ENCODE measurements around the gene PNPLA7.

PNPLA7 gene

GRCh38 chr9:137580209-137580953 is 30.2 kb upstream of the PNPLA7 start:
- DNase-seq (ENCODE audit: extremely low spot score) = no peak
- CTCF ChIA-PET = interaction anchor here (1.8 kb wide), 1 partner anchor 23 kb away, joined by 6 read pairs; no protein-coding TSS in a partner anchor
- POLR2A ChIA-PET = interaction anchor here (1.0 to 2.4 kb wide), 2 partner anchors 11 to 22 kb away, joined by 3 to 15 read pairs; partner anchors contain the start of gene ZMYND19
- no peak for TF ChIP-seq LEF1 (IDR thresholded peaks at IDR 0.05; ENCODE audit: borderline replicate concordance)
- no peak for TF ChIP-seq SP1 (IDR thresholded peaks at IDR 0.05)
- TF ChIP-seq HDGF (IDR thresholded peaks at IDR 0.05; ENCODE audit: borderline replicate concordance) = no peak

- no peak for DNase-seq (ENCODE audit: extremely low spot score)
- CTCF ChIA-PET = interaction anchor here (1.1 to 1.8 kb wide), 2 partner anchors 9 to 24 kb away, joined by 6 to 7 read pairs; no protein-coding TSS in a partner anchor
- POLR2A ChIA-PET = interaction anchor here (1.3 to 2.5 kb wide), 2 partner anchors 26 to 27 kb away, joined by 3 to 6 read pairs; partner anchors contain the start of genes ARRDC1 and MRPL41
- TF ChIP-seq SP1 (IDR thresholded peaks at IDR 0.05) = no peak
- no peak for TF ChIP-seq SUZ12 (IDR thresholded peaks at IDR 0.05)
- TF ChIP-seq ZNF384 (IDR thresholded peaks at IDR 0.05) = no peak
- TF ChIP-seq FOXA1 (IDR thresholded peaks at IDR 0.05) = no peak
- no peak for TF ChIP-seq ELF4 (IDR thresholded peaks at IDR 0.05)
- TF ChIP-seq ARNT (IDR thresholded peaks at IDR 0.05) = no peak
- no peak for TF ChIP-seq CTBP1 (IDR thresholded peaks at IDR 0.05; ENCODE audit: borderline replicate concordance)
- TF ChIP-seq BHLHE40 (IDR thresholded peaks at IDR 0.05; ENCODE audit: borderline replicate concordance) = no peak
- no peak for TF ChIP-seq HDGF (IDR thresholded peaks at IDR 0.05; ENCODE audit: borderline replicate concordance)
- TF ChIP-seq L3MBTL2 (conservative IDR thresholded peaks at IDR 0.05) = no peak
- no peak for TF ChIP-seq TARDBP (IDR thresholded peaks at IDR 0.05)
- no peak for TF ChIP-seq FOXK2 (IDR thresholded peaks at IDR 0.05)
- TF ChIP-seq FOXM1 (IDR thresholded peaks at IDR 0.05; ENCODE audit: borderline replicate concordance) = no peak
These were observed 29.0 kb upstream of the PNPLA7 start for GRCh38 chr9:137579259-137579604.

- DNase-seq (ENCODE audit: extremely low spot score) = peak; percentile 97
- TF ChIP-seq ARNT (IDR thresholded peaks at IDR 0.05) = 0 out of 2 replicates have a peak, but pooled peaks have one; percentile 34
- TF ChIP-seq LEF1 (IDR thresholded peaks at IDR 0.05; ENCODE audit: borderline replicate concordance) = no peak; the same call in 1 of the 2 replicates
- ChIA-PET POLR2A (interaction anchor here (1.3 to 2.5 kb wide), 3 partner anchors 12 to 27 kb away, joined by 3 to 9 read pairs (median 6); partner anchors contain the start of genes ARRDC1, MRPL41 and ZMYND19), CTCF (interaction anchor here (1.1 to 1.8 kb wide), 2 partner anchors 9 to 24 kb away, joined by 6 to 7 read pairs; no protein-coding TSS in a partner anchor)
These were observed 28.5 kb upstream of the PNPLA7 start, which contains the start of gene DPH7 for GRCh38 chr9:137578518-137579258. Gene DPH7 (minus strand): TSS chr9:137578925. CDS start chr9:137578777, 148 bp downstream.

GRCh38 chr9:137575716-137576411 is 25.7 kb upstream of the PNPLA7 start:
- CTCF ChIA-PET = no interaction called here
- TF ChIP-seq FOXA1 (IDR thresholded peaks at IDR 0.05) (no peak), SUZ12 (IDR thresholded peaks at IDR 0.05) (no peak)
- no peak for DNase-seq (ENCODE audit: extremely low spot score)
- POLR2A ChIA-PET = no interaction called here

DNA sequence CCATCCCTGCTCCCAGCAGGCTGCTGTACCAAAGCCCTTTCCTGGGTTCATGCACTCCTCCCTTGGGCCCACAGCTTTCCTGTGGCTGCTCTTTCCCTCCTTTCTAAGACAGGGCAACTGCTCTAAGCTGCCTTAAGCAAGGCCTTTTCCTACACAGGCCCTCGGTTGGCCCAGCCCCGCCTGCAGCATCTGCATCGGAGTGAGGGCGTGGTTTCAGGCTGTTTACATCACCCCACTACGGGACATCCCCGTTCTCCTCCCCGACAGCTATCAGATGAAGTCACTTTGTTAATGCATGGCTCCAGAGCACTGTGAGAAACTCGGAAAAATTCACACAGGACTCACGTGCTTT is 25.1 kb upstream of the PNPLA7 start:
- POLR2A ChIA-PET = no interaction called here
- DNase-seq (ENCODE audit: extremely low spot score) = no peak
- no peak for TF ChIP-seq PKNOX1 (IDR thresholded peaks at IDR 0.05)
- TF ChIP-seq L3MBTL2 (conservative IDR thresholded peaks at IDR 0.05) = no peak
- no peak for TF ChIP-seq ARNT (IDR thresholded peaks at IDR 0.05)
- TF ChIP-seq FOXM1 (IDR thresholded peaks at IDR 0.05; ENCODE audit: borderline replicate concordance) = no peak
- no peak for TF ChIP-seq ELF4 (IDR thresholded peaks at IDR 0.05)
- no peak for TF ChIP-seq SUZ12 (IDR thresholded peaks at IDR 0.05)
- no peak for TF ChIP-seq TARDBP (IDR thresholded peaks at IDR 0.05)
- no peak for TF ChIP-seq LEF1 (IDR thresholded peaks at IDR 0.05; ENCODE audit: borderline replicate concordance)
- TF ChIP-seq SP1 (IDR thresholded peaks at IDR 0.05) = no peak
- no peak for TF ChIP-seq CTBP1 (IDR thresholded peaks at IDR 0.05; ENCODE audit: borderline replicate concordance)
- CTCF ChIA-PET = no interaction called here

- ChIA-PET POLR2A (no interaction called here), CTCF (no interaction called here)
- no peak for DNase-seq (ENCODE audit: extremely low spot score)
- TF ChIP-seq TARDBP (IDR thresholded peaks at IDR 0.05) (no peak), SUZ12 (IDR thresholded peaks at IDR 0.05) (no peak), L3MBTL2 (conservative IDR thresholded peaks at IDR 0.05) (no peak), FOXK2 (IDR thresholded peaks at IDR 0.05) (no peak), CTBP1 (IDR thresholded peaks at IDR 0.05; ENCODE audit: borderline replicate concordance) (no peak), LEF1 (IDR thresholded peaks at IDR 0.05; ENCODE audit: borderline replicate concordance) (no peak), FOXA1 (IDR thresholded peaks at IDR 0.05) (no peak), PKNOX1 (IDR thresholded peaks at IDR 0.05) (no peak), ARNT (IDR thresholded peaks at IDR 0.05) (no peak), ZNF384 (IDR thresholded peaks at IDR 0.05) (no peak), SP1 (IDR thresholded peaks at IDR 0.05) (no peak), ELF4 (IDR thresholded peaks at IDR 0.05) (no peak), BHLHE40 (IDR thresholded peaks at IDR 0.05; ENCODE audit: borderline replicate concordance) (no peak), FOXM1 (IDR thresholded peaks at IDR 0.05; ENCODE audit: borderline replicate concordance) (no peak), HDGF (IDR thresholded peaks at IDR 0.05; ENCODE audit: borderline replicate concordance) (no peak), NFRKB (IDR thresholded peaks at IDR 0.05) (no peak)
These were observed 24.0 kb upstream of the PNPLA7 start for GRCh38 chr9:137574192-137574591.

Measured in HEK293T (cell line).